GM12873 (cell line): ENCODE results near the gene DENND2A.

Source experiments
- TF ChIP-seq, protein P1 (sequence below): IDR thresholded peaks from 2 replicates; pipeline ENCODE4 v1.5.1; 2012; ENCODE audit warnings: low read depth, mild to moderate bottlenecking, moderate library complexity, low read length, control low read depth; ENCODE audit not compliant: insufficient read depth; ENCODE audit errors: missing control alignments

DENND2A gene

DNA sequence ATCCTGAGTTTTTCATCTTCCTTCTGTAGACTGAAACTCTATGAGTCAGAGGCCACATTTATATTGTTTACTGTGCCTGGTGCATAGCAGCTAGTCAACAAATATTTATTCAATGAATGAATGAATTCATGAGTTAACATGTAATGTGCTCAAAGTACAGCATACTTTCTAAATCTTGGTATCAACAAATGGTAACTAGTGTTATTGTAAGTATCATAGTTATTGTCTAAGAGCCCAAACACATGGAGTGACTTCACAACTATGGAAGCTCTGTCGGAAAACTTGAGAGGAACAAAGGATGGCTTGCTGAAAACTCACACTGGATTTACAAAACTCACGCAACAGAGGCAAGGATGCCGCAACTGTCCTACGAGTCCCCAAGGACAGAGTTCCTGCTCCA lies 35.9 kb downstream of the DENND2A start:
- TF ChIP-seq, protein P1, sequence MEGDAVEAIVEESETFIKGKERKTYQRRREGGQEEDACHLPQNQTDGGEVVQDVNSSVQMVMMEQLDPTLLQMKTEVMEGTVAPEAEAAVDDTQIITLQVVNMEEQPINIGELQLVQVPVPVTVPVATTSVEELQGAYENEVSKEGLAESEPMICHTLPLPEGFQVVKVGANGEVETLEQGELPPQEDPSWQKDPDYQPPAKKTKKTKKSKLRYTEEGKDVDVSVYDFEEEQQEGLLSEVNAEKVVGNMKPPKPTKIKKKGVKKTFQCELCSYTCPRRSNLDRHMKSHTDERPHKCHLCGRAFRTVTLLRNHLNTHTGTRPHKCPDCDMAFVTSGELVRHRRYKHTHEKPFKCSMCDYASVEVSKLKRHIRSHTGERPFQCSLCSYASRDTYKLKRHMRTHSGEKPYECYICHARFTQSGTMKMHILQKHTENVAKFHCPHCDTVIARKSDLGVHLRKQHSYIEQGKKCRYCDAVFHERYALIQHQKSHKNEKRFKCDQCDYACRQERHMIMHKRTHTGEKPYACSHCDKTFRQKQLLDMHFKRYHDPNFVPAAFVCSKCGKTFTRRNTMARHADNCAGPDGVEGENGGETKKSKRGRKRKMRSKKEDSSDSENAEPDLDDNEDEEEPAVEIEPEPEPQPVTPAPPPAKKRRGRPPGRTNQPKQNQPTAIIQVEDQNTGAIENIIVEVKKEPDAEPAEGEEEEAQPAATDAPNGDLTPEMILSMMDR, result no peak

DNA sequence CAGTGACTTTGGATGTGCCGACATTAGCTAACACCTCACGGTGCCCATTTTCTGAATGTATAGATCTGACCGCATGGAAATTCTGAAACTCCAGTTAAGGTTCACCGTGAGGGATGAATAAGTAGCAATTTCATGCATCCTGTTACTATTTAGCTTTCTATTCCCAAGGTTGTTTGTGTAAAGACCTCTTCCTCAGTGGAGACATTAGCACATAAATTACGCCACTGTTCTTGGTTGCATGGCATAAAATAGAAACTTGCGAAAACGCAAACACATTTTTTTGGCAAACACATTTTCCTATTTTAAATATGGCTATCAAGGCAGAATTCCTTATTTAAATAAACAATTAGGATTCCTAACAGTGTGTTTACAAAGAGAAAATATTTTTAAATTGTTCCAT lies 36.5 kb downstream of the DENND2A start:
- TF ChIP-seq, protein P1, result no peak

DNA sequence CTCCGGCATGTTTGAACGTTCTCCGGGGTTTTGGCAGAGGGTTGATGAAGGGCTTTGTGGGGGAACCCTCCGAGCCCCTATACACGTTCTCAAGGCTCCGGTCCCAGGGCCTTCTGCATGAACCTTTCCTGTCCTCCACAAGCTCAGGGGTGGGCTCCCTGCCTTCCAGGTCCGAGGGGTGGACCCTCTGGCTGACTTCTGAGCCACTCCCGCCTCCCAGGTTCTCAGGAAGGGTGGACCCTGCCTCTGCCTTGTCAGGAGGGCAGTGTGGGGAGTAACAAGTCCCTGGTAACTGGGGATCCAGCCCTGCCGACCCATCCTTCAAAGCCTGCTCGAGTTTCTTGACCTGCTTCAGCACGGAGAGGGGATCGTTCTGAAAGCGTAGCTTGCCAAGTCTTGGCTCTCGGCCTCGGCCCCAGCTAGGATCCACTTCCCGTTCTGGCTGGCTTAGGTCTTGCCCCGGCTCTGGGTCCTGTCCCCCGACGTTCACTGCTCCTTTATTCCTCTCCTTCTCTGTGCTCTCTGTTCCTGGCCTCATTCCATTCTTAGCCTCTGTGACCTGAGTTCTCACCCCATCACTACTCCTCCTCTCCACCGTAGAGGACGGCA lies 38.9 kb downstream of the DENND2A start:
- TF ChIP-seq, protein P1, result no peak

DNA sequence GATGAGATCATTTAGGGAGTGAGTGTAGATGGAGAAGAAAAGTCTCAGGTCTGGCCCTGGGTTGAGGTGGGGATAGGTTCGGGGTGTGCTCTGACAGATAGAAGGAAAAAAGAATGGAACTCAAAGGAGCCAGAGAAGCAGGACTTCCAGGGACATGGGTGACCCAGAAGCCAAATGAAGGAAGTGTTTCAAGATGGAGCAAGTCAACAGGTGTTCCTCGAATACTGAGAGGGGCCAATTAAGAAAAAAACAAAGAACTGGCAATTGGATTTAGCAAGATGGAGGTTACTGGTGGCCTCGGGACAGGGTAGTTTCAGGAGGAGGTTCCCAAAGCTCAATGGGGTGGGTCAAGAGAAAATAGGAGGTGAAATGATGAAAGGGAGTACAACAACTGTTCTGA lies 40.3 kb downstream of the DENND2A start:
- TF ChIP-seq, protein P1, result no peak

DNA sequence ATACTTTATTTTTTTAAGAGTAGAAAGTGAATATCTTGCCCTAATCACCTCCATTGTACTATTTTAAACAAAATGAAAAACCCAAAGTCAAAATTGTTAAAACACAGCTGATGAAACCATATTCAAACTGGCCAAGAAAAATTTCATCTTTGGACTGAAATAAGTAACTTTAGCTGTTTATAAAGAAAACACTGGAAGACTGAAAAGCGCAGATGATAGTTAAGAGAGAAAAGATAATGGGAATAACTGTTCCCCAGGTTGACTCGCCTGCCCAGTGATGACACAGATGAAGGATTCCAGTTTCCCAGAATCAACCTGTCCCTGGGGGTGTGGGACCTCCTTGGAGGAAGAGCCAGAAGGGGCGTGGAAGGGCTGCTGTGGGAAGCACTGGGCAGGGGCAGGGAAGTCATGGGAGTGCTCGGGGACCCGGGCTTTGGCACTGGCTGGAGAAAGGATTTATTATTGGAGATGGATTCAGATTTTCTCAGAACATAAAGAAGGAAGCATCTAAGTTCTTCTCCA lies 43.1 kb downstream of the DENND2A start:
- TF ChIP-seq, protein P1, result no peak

DNA sequence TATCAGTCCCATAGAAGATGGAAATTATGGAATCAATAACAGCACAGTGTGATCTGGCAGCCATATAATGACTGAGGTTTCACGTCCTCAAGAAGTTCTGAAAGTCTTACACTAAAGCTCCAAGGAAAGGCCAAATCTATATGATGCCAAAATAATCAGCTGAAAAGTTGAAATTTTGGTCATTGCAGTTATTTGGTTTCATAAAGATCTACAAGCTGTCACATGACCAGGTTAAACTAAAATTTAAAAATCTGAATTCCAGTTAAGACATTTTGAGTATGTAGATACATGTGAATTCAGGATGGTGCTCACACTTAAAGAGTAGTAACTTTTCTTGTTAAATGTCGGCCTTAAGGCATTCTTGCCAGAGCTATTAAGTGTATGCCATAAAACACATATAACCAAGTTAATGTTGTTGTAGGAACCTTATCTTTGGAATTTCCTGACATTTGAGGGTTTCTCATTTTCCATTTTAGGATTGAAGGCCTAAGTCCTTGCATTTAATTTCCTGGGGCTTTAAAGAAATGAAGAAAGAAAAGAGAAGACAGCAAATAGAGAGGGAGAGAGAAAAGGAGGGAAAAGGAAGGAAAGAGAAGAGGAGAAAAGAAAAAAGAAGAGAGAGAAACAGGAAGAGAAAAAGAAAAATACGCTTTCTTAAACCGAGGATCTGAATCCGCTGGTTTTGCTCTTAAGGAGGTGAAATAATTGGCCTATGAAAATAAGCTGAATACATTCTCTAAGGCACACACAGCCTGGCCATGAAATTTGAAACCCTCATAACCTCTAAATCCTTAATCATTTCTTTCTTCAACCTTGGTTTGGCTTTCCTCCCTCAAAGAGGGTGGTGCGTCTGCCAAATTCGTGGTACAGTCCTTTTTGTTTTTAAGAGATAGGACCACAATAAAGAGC lies 43.8 kb downstream of the DENND2A start:
- TF ChIP-seq, protein P1, result no peak

DNA sequence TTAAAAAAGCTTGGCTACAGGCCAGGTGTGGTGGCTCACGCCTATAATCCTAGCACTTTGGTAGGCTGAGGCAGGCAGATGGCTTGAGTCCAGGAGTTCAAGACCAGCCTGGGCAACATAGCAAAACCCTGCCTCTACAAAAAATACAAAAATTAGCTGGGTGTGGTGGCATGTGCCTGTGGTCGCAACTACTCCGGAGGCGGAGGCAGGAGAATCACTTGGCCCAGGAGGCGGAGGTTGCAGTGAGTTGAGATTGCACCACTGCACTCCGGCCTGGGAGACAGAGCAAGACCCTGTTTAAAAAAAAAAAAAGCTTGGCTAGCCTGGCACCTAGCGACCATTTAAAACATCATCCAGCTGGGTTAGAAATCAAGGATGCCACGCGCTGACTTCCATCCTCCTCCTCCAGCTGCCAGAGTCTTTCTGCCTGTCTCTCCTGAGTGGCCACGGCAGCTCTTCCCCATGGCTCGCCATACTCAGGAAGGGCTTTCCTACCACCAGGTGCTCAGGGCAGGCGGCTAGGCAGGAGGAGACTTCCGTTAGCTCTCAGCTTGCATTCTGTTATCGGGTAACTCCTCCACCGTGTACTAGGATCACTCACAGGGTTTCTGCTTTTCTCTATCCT lies 45.0 kb downstream of the DENND2A start:
- TF ChIP-seq, protein P1, result no peak
